ENCODE measurements around the gene BEND6.

BEND6 gene

GRCh38 chr6:56914798-56915658, 39.9 kb upstream of the BEND6 start:
- TF ChIP-seq ELF4 (IDR thresholded peaks at IDR 0.05) = no peak
- no peak for TF ChIP-seq FOXA1 (IDR thresholded peaks at IDR 0.05)
- no peak for TF ChIP-seq LEF1 (IDR thresholded peaks at IDR 0.05; ENCODE audit: borderline replicate concordance)
- no peak for TF ChIP-seq SP1 (IDR thresholded peaks at IDR 0.05)
- TF ChIP-seq ARNT (IDR thresholded peaks at IDR 0.05) = no peak
- TF ChIP-seq TARDBP (IDR thresholded peaks at IDR 0.05) = no peak
- CTCF ChIA-PET = interaction anchor here (0.8 to 1.6 kb wide), 2 partner anchors 11 to 12 kb away, joined by 5 to 6 read pairs; no protein-coding TSS in a partner anchor
- no peak for DNase-seq (ENCODE audit: extremely low spot score)
- POLR2A ChIA-PET = no interaction called here

GRCh38 chr6:56915832-56916231, 39.1 kb upstream of the BEND6 start:
- TF ChIP-seq ELF4 (IDR thresholded peaks at IDR 0.05) (no peak), ARNT (IDR thresholded peaks at IDR 0.05) (no peak), SP1 (IDR thresholded peaks at IDR 0.05) (no peak), SUZ12 (IDR thresholded peaks at IDR 0.05) (no peak)
- no peak for DNase-seq (ENCODE audit: extremely low spot score)
- ChIA-PET POLR2A (no interaction called here), CTCF (no interaction called here)

GRCh38 chr6:56916849-56917551, 37.9 kb upstream of the BEND6 start:
- ChIA-PET CTCF (interaction anchor here (0.7 to 1.2 kb wide), 2 partner anchors 14 to 38 kb away, joined by 4 to 8 read pairs; partner anchors contain the start of gene BEND6), POLR2A (no interaction called here)
- DNase-seq (ENCODE audit: extremely low spot score) = no peak
- TF ChIP-seq ZNF384 (IDR thresholded peaks at IDR 0.05) (peak; percentile 59; the same call in 1 of the 2 replicates), BHLHE40 (IDR thresholded peaks at IDR 0.05; ENCODE audit: borderline replicate concordance) (no peak), ELF4 (IDR thresholded peaks at IDR 0.05) (no peak), NFRKB (IDR thresholded peaks at IDR 0.05) (no peak)

- ChIA-PET CTCF (interaction anchor here (0.6 to 1.4 kb wide), 3 partner anchors 9 to 18 kb away, joined by 3 to 6 read pairs (median 3); no protein-coding TSS in a partner anchor), POLR2A (no interaction called here)
- no peak for TF ChIP-seq PKNOX1 (IDR thresholded peaks at IDR 0.05)
- no peak for TF ChIP-seq CTBP1 (IDR thresholded peaks at IDR 0.05; ENCODE audit: borderline replicate concordance)
- TF ChIP-seq L3MBTL2 (conservative IDR thresholded peaks at IDR 0.05) = no peak
- no peak for TF ChIP-seq NFRKB (IDR thresholded peaks at IDR 0.05)
- no peak for TF ChIP-seq HDGF (IDR thresholded peaks at IDR 0.05; ENCODE audit: borderline replicate concordance)
- TF ChIP-seq FOXK2 (IDR thresholded peaks at IDR 0.05) = no peak
- no peak for TF ChIP-seq ELF4 (IDR thresholded peaks at IDR 0.05)
- TF ChIP-seq ARNT (IDR thresholded peaks at IDR 0.05) = no peak
- no peak for TF ChIP-seq TARDBP (IDR thresholded peaks at IDR 0.05)
- TF ChIP-seq FOXA1 (IDR thresholded peaks at IDR 0.05) = no peak
- TF ChIP-seq FOXM1 (IDR thresholded peaks at IDR 0.05; ENCODE audit: borderline replicate concordance) = no peak
- TF ChIP-seq ZNF384 (IDR thresholded peaks at IDR 0.05) = no peak
- no peak for TF ChIP-seq BHLHE40 (IDR thresholded peaks at IDR 0.05; ENCODE audit: borderline replicate concordance)
- no peak for TF ChIP-seq LEF1 (IDR thresholded peaks at IDR 0.05; ENCODE audit: borderline replicate concordance)
- TF ChIP-seq SUZ12 (IDR thresholded peaks at IDR 0.05) = no peak
- no peak for TF ChIP-seq SP1 (IDR thresholded peaks at IDR 0.05)
- no peak for DNase-seq (ENCODE audit: extremely low spot score)
Observed at GRCh38 chr6:56922645-56923044, 32.3 kb upstream of the BEND6 start.

- ChIA-PET POLR2A (no interaction called here), CTCF (no interaction called here)
- no peak for DNase-seq (ENCODE audit: extremely low spot score)
- TF ChIP-seq BHLHE40 (IDR thresholded peaks at IDR 0.05; ENCODE audit: borderline replicate concordance) = no peak
- TF ChIP-seq FOXM1 (IDR thresholded peaks at IDR 0.05; ENCODE audit: borderline replicate concordance) = no peak
Observed at GRCh38 chr6:56923565-56923964, 31.3 kb upstream of the BEND6 start.

GRCh38 chr6:56927538-56928453, 27.1 kb upstream of the BEND6 start:
- ChIA-PET CTCF (interaction anchor here (0.6 to 1.7 kb wide), 3 partner anchors 11 to 27 kb away, joined by 3 to 5 read pairs (median 5); partner anchors contain the start of gene BEND6), POLR2A (no interaction called here)
- TF ChIP-seq LEF1 (IDR thresholded peaks at IDR 0.05; ENCODE audit: borderline replicate concordance) (no peak), HDGF (IDR thresholded peaks at IDR 0.05; ENCODE audit: borderline replicate concordance) (no peak), FOXM1 (IDR thresholded peaks at IDR 0.05; ENCODE audit: borderline replicate concordance) (no peak), PKNOX1 (IDR thresholded peaks at IDR 0.05) (no peak), SP1 (IDR thresholded peaks at IDR 0.05) (no peak), CTBP1 (IDR thresholded peaks at IDR 0.05; ENCODE audit: borderline replicate concordance) (no peak), L3MBTL2 (conservative IDR thresholded peaks at IDR 0.05) (no peak), FOXK2 (IDR thresholded peaks at IDR 0.05) (no peak), TARDBP (IDR thresholded peaks at IDR 0.05) (no peak), ELF4 (IDR thresholded peaks at IDR 0.05) (no peak), ARNT (IDR thresholded peaks at IDR 0.05) (no peak), FOXA1 (IDR thresholded peaks at IDR 0.05) (no peak), SUZ12 (IDR thresholded peaks at IDR 0.05) (no peak), ZNF384 (IDR thresholded peaks at IDR 0.05) (no peak), NFRKB (IDR thresholded peaks at IDR 0.05) (no peak), BHLHE40 (IDR thresholded peaks at IDR 0.05; ENCODE audit: borderline replicate concordance) (no peak)

More at GRCh38 chr6:56927538-56928453, 27.1 kb upstream of the BEND6 start:
- no peak for DNase-seq (ENCODE audit: extremely low spot score)
